Heart left ventricle (tissue), 16 donors: ENCODE results near the gene ZCCHC7. TPM values are rescaled to one million over a fixed set of nuclear protein-coding genes. Genes with fewer than 3 reads are reported as not detected.

Experiments
- ATAC-seq, 4 donors: fragments of 200-7000 bp; cut with Tn5 transposase; one replicate each; pipeline ENCODE4 v1.9.1; 2020 to 2022; ENCODE audit warnings: moderate library complexity in 4 of 4, mild to moderate bottlenecking in 3 of 4, moderate number of reproducible peaks in 1 of 4
- DNase-seq, 5 donors: peaks; one replicate each; pipeline ENCODE4 v3.0.0-alpha.2; 2020
- H3K27ac ChIP-seq, 12 donors: fragments of 200-600 bp; sonication (generic) in 4 of 12; one replicate each; pipeline versions ENCODE4 v1.5.0 to v1.8.0; 2016 to 2022; ENCODE audit warnings: mild to moderate bottlenecking in 2 of 12
- H3K27me3 ChIP-seq, 9 donors: fragments of 200-600 bp; sonication (generic) in 2 of 9; one replicate each; pipeline versions ENCODE4 v1.5.1 to v1.8.0; 2016 to 2022; ENCODE audit warnings: mild to moderate bottlenecking in 3 of 9
- H3K36me3 ChIP-seq, 9 donors: fragments of 200-600 bp; sonication (generic) in 2 of 9; one replicate each; pipeline versions ENCODE4 v1.5.0 to v1.8.0; 2018 to 2022; ENCODE audit warnings: mild to moderate bottlenecking in 2 of 9
- H3K4me1 ChIP-seq, 12 donors: fragments of 200-600 bp; sonication (generic) in 4 of 12; one replicate each; pipeline versions ENCODE4 v1.5.0 to v1.8.0; 2016 to 2022; ENCODE audit warnings: mild to moderate bottlenecking in 3 of 12
- H3K4me3 ChIP-seq, 12 donors: fragments of 200-600 bp; sonication (generic) in 4 of 12; one replicate each; pipeline versions ENCODE4 v1.5.0 to v1.8.0; 2017 to 2022; ENCODE audit warnings: mild to moderate bottlenecking in 9 of 12, moderate library complexity in 4 of 12
- H3K9me3 ChIP-seq, 12 donors: fragments of 200-600 bp; sonication (generic) in 4 of 12; one replicate each; pipeline versions ENCODE4 v1.5.0 to v1.8.0; 2016 to 2022; ENCODE audit warnings: mild to moderate bottlenecking in 1 of 12
- POLR2A ChIP-seq, 2 donors: fragments of 450-650 bp; IDR thresholded peaks; one replicate each; pipeline ENCODE4 v1.6.1; 2017; ENCODE audit warnings: antibody characterized with exemption in 2 of 2, mild to moderate bottlenecking in 2 of 2, moderate library complexity in 2 of 2
- WGBS, 4 donors: extraction: QIAGEN DNeasy Blood & Tissue Kit in 2 of 4; methylation state at CpG; one replicate each; pipeline versions ENCODE4 v1.1.5 to v1.1.7; 2013 to 2018; 5-methylcytosine and 5-hydroxymethylcytosine counted together
- intact Hi-C, 10 donors: fragments of 100-400 bp; cut with DNase I; formaldehyde crosslinking; loops; one replicate each; pipeline versions ENCODE4 v1.11.1 to v1.14.2; 2022
- polyA plus RNA-seq, 2 donors: library from polyadenylated mRNA; stranded (reverse); fragments of 200-250 nt; gene quantifications; one replicate each; pipeline ENCODE4 v1.2.3, GENCODE V29; 2013
- total RNA-seq, 9 donors: library from RNA; depleted of rRNA in 2 of 9; stranded (reverse); fragments of >200 nt in 2 of 9; fragmentation: NEBNext Ultra II Directional in 3 of 9; extraction: Animal tissue kit (Norgen Biotek cat#: 25700) in 3 of 9; gene quantifications; one replicate each; pipeline versions ENCODE4 v1.1.0 to v1.2.4, GENCODE V29; 2016 to 2023
- TF ChIP-seq, protein P1 (sequence below), 12 donors: fragments of 200-600 bp; sonication (generic) in 4 of 12; IDR thresholded peaks; one replicate each; pipeline versions ENCODE4 v1.5.0 to v1.8.0; 2018 to 2022; ENCODE audit warnings: antibody characterized with exemption in 12 of 12, mild to moderate bottlenecking in 5 of 12
- donor health status: ischemic (EF 13 %, LVEDD 7.1; RV severe dilation, severe dysfunction).
- donor health status: healthy with polysubstance abuse.
- donor health status: DM: no; HTN: yes; CAD: no.
- donor health status: DM: no; HTN: no; CAD: no.
- donor health status: ischemic (EF 25% LVEDD 6.9; RV normal size, moderate dysfunction).
- donor health status: ischemic (EF 25% LVEDD 5.7; RV mildly dilated, moderate dysfunction).
- donor health status: healthy.
- donor health status: DM: yes; HTN: yes; CAD: no.
- donor health status: ischemic (EF 35%, LVEDD 5.7; RV mildly dilated, moderate dysfunction).
- donor health status: nonischemic (EF 11% LVEDD 7.7; RV severe dilation, severe dysfunction).
- donor health status: DM: yes; HTN: yes; CAD: no.
- donor health status: PGD.
- donor health status: ischemic (EF 29% LVEDD 5.4; RV normal size, mild dysfunction).
- donor health status: nonischemic (EF 23%, LVEDD 6.1; RV moderate dilation, normal function).

Gene ZCCHC7
- total and polyA plus RNA-seq, 11 donors = 3.5 to 14.8 (median 8.4) TPM

GRCh38 chr9:37094751-37095150, 25.6 kb upstream of the ZCCHC7 start:
- no peak for TF ChIP-seq POLR2A (IDR thresholded peaks at IDR 0.05)
- TF ChIP-seq, protein P1, sequence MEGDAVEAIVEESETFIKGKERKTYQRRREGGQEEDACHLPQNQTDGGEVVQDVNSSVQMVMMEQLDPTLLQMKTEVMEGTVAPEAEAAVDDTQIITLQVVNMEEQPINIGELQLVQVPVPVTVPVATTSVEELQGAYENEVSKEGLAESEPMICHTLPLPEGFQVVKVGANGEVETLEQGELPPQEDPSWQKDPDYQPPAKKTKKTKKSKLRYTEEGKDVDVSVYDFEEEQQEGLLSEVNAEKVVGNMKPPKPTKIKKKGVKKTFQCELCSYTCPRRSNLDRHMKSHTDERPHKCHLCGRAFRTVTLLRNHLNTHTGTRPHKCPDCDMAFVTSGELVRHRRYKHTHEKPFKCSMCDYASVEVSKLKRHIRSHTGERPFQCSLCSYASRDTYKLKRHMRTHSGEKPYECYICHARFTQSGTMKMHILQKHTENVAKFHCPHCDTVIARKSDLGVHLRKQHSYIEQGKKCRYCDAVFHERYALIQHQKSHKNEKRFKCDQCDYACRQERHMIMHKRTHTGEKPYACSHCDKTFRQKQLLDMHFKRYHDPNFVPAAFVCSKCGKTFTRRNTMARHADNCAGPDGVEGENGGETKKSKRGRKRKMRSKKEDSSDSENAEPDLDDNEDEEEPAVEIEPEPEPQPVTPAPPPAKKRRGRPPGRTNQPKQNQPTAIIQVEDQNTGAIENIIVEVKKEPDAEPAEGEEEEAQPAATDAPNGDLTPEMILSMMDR (IDR thresholded peaks at IDR 0.05) = no peak
- ATAC-seq = no peak
- Histone ChIP-seq H3K27ac (no peak overlapping the region), H3K9me3 (no peaks in the 10 kb centered on the region), H3K4me1 (no peaks in the 10 kb centered on the region), H3K4me3 (no peak overlapping the region), H3K27me3 (no peaks in the 10 kb centered on the region), H3K36me3 (peaks cover 0 to 6% (median 0%) of the 10 kb centered on the region in 9 donors)
- 73 to 85% (median 81%) methylated on average over 1 of the region's 1 CpG for WGBS, 4 donors
- no peak for DNase-seq
- intact Hi-C loops = loop anchor here in 1 of 10 donors (10.0 kb wide), 1 partner anchor 1000 kb away; no protein-coding TSS in a partner anchor

DNA sequence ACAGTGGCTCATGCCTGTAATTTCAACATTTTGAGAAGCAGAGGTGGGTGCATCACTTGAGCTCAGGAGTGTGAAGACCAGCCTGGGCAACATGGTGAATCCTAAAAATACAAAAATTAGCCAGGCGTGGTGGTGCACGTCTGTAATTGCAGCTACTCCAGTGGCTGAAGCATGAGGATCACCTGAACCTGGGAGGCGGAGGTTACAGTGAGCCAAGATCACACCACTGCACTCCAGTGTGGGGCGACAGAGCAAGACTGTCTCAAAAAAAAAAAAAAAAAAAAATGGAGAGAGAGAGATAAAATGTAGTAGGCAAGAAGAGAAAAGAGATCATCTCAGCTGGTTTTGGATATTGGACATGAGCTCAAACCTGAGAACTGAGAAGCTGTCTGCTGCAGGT, 23.7 kb upstream of the ZCCHC7 start:
- Histone ChIP-seq H3K9me3 (no peaks in the 10 kb centered on the region), H3K4me3 (no peak overlapping the region), H3K4me1 (no peaks in the 10 kb centered on the region), H3K27me3 (no peaks in the 10 kb centered on the region), H3K36me3 (no peaks in the 10 kb centered on the region), H3K27ac (no peak overlapping the region)
- DNase-seq = no peak
- intact Hi-C loops = loop anchor here in 1 of 10 donors (10.0 kb wide), 1 partner anchor 998 kb away; no protein-coding TSS in a partner anchor
- TF ChIP-seq POLR2A (IDR thresholded peaks at IDR 0.05) = no peak
- TF ChIP-seq, protein P1 (IDR thresholded peaks at IDR 0.05) = no peak
- 84 to 90% (median 86%) methylated on average over 4 of the region's 4 CpGs for WGBS, 4 donors
- no peak for ATAC-seq

DNA sequence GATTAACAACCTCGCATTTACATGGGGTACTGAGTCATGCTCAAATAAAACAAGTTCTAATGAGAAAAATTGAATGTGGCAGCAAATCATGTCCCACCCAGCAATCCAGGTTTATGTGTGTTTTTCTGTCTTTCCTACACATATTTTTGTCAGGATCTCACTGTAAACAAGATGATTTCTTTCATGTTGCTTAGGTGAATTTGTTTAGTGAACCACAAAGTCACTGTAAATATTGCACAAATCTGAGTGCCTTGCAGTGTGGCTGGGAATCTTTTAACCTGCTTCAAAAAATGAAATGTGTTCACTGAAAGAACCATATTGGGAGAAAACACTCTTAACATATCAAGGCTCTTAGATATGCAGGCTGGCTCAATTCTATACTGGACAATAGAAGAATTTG, 23.1 kb upstream of the ZCCHC7 start:
- H3K27ac ChIP-seq = no peak overlapping the region
- no peak overlapping the region for H3K4me3 ChIP-seq
- no peaks in the 10 kb centered on the region for H3K36me3 ChIP-seq
- intact Hi-C loops = loop anchor here in 1 of 10 donors (10.0 kb wide), 1 partner anchor 998 kb away; no protein-coding TSS in a partner anchor
- TF ChIP-seq POLR2A (IDR thresholded peaks at IDR 0.05) = no peak
- TF ChIP-seq, protein P1 (IDR thresholded peaks at IDR 0.05) = no peak
- no peaks in the 10 kb centered on the region for H3K4me1 ChIP-seq
- ATAC-seq (no peak), DNase-seq (no peak)
- 85 to 97% (median 89%) methylated on average over 1 of the region's 1 CpG for WGBS, 4 donors
- H3K9me3 ChIP-seq = no peaks in the 10 kb centered on the region
- H3K27me3 ChIP-seq = no peaks in the 10 kb centered on the region

- Histone ChIP-seq H3K4me1 (no peaks in the 10 kb centered on the region), H3K27ac (no peak overlapping the region), H3K36me3 (no peaks in the 10 kb centered on the region), H3K9me3 (no peaks in the 10 kb centered on the region), H3K4me3 (no peak overlapping the region), H3K27me3 (peaks cover 0 to 19% (median 0%) of the 10 kb centered on the region in 9 donors)
- TF ChIP-seq, protein P1 (IDR thresholded peaks at IDR 0.05) = no peak
- TF ChIP-seq POLR2A (IDR thresholded peaks at IDR 0.05) = no peak
- intact Hi-C loops = no loop called here
- 63 to 92% (median 70%) methylated on average over 2 of the region's 2 CpGs for WGBS, 4 donors
- DNase-seq (no peak), ATAC-seq (no peak)
These were observed 20.0 kb upstream of the ZCCHC7 start for GRCh38 chr9:37100327-37100726.
